ENCODE measurements around the gene RPS2.

DNA sequence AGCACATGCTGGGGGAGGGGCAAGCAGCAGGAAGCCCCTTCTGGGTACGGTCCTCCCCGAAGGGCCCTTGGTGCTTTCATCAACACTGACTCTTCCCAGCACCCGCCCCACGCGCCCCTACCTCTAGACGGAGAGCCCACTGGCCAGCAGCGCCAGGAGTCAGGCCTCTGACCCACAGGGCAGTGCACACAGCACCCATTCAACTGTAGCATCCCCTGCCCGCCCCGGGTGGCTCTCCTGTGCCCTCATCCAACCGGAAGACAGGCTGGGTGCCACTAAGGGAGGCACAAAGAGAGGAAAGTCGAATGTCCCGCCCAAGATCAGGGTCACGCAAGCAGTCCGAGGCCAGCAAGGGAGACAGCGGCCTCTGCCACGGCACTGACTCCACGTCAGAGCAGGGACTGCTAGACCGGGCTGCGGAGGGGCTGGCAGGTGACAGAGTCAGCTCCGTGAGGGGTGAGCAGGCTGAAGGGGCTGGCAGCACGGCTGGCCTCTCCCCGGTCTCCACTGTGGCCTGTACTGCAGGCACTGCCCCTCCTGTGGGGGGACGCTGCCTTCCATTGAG is 31.4 kb downstream of the RPS2 start:
- TF ChIP-seq, protein P1, sequence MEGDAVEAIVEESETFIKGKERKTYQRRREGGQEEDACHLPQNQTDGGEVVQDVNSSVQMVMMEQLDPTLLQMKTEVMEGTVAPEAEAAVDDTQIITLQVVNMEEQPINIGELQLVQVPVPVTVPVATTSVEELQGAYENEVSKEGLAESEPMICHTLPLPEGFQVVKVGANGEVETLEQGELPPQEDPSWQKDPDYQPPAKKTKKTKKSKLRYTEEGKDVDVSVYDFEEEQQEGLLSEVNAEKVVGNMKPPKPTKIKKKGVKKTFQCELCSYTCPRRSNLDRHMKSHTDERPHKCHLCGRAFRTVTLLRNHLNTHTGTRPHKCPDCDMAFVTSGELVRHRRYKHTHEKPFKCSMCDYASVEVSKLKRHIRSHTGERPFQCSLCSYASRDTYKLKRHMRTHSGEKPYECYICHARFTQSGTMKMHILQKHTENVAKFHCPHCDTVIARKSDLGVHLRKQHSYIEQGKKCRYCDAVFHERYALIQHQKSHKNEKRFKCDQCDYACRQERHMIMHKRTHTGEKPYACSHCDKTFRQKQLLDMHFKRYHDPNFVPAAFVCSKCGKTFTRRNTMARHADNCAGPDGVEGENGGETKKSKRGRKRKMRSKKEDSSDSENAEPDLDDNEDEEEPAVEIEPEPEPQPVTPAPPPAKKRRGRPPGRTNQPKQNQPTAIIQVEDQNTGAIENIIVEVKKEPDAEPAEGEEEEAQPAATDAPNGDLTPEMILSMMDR (IDR thresholded peaks at IDR 0.05): no peak
- TF ChIP-seq POLR2A (IDR thresholded peaks at IDR 0.05): no peak
